K562 (cell line): ENCODE results near the gene ZFR2.

Experiments
- CTCF ChIP-seq, 3 experiments: IDR thresholded peaks in 2 of 3; conservative IDR thresholded peaks in 1 of 3; 2 replicates each; pipeline ENCODE4 v1.5.1; 2011 to 2012; ENCODE audit warnings: low read length in 3 of 3, mild to moderate bottlenecking in 3 of 3, control low read depth in 2 of 3, improper control_type of control experiment in 1 of 3, inconsistent platforms in 1 of 3, low read depth in 1 of 3, mixed read lengths in 1 of 3, moderate library complexity in 1 of 3; ENCODE audit not compliant: insufficient read depth in 2 of 3
- ELF4 ChIP-seq: fragments of 450-650 bp; formaldehyde crosslinking; IDR thresholded peaks from 2 replicates; pipeline ENCODE4 v1.4.0; 2022; ENCODE audit warnings: missing genetic modification characterization
- EP300 ChIP-seq: IDR thresholded peaks from 2 replicates; pipeline ENCODE4 v1.6.1; 2012; ENCODE audit warnings: low read length, improper control_type of control experiment
- EZH2 ChIP-seq: IDR thresholded peaks from 2 replicates; pipeline ENCODE4 v1.6.1; 2012; ENCODE audit warnings: low read depth, mild to moderate bottlenecking, inconsistent platforms, low read length, borderline replicate concordance
- FOS ChIP-seq: IDR thresholded peaks from 3 replicates; pipeline ENCODE4 v1.6.1; 2011; ENCODE audit not compliant: insufficient read length; ENCODE audit errors: extremely low read depth
- SMC3 ChIP-seq: conservative IDR thresholded peaks from 2 replicates; pipeline ENCODE4 v1.6.1; 2011; ENCODE audit warnings: low read depth, low read length, improper control_type of control experiment; ENCODE audit not compliant: insufficient read depth
- TFAP4 ChIP-seq: sonication (generic); formaldehyde crosslinking; IDR thresholded peaks from 2 replicates; pipeline ENCODE4 v1.8.0; 2022; ENCODE audit warnings: missing genetic modification reagents, mild to moderate bottlenecking, moderate library complexity, borderline replicate concordance
- USF1 ChIP-seq: sonication (generic); formaldehyde crosslinking; IDR thresholded peaks from 2 replicates; pipeline ENCODE4 v1.9.0; 2022; ENCODE audit warnings: mild to moderate bottlenecking, missing genetic modification reagents
- ZFP91 ChIP-seq: sonication (generic); formaldehyde crosslinking; IDR thresholded peaks from 2 replicates; pipeline ENCODE4 v1.8.0; 2022; ENCODE audit warnings: mild to moderate bottlenecking, missing genetic modification reagents
- ZNF217 ChIP-seq: sonication (generic); formaldehyde crosslinking; IDR thresholded peaks from 2 replicates; pipeline ENCODE4 v1.8.0; 2022; ENCODE audit warnings: mild to moderate bottlenecking, missing genetic modification reagents
- ZNF253 ChIP-seq: fragments of 250-450 bp; sonication (Bioruptor Pico); conservative IDR thresholded peaks from 2 replicates; pipeline ENCODE4 v1.6.1; 2021; ENCODE audit warnings: mild to moderate bottlenecking
- ZNF518B ChIP-seq: fragments of 250-450 bp; sonication (Bioruptor Pico); IDR thresholded peaks from 2 replicates; pipeline ENCODE4 v1.5.0; 2021; ENCODE audit warnings: mild to moderate bottlenecking, moderate library complexity
- ZNF592 ChIP-seq: fragments of 450-650 bp; IDR thresholded peaks from 2 replicates; pipeline ENCODE4 v1.6.1; 2017; ENCODE audit warnings: antibody characterized with exemption, mild to moderate bottlenecking

GRCh38 chr19:3831601-3832000 is 37.2 kb downstream of the ZFR2 start:
- no peak for TF ChIP-seq ZNF217 (CRISPR knock-in tag)
- no peak for TF ChIP-seq ELF4
- TF ChIP-seq EP300: no peak
- no peak for TF ChIP-seq EZH2
- no peak for TF ChIP-seq FOS
- TF ChIP-seq ZFP91: no peak
- no peak for TF ChIP-seq CTCF (IDR thresholded peaks at IDR 0.05 in 2 of 3, conservative IDR thresholded peaks at IDR 0.05 in 1 of 3; ENCODE audit: insufficient read depth in 2 of 3, low read depth in 1 of 3, low read length in 3 of 3)
- TF ChIP-seq USF1 (CRISPR knock-in tag): no peak
- no peak for TF ChIP-seq SMC3
- TF ChIP-seq ZNF592: no peak
- no peak for TF ChIP-seq ZNF518B (CRISPR knock-in tag)
- TF ChIP-seq TFAP4: no peak
- TF ChIP-seq ZNF253 (CRISPR knock-in tag): no peak
